Upper lobe of left lung (tissue), 6 donors: ENCODE data around the gene SEC14L5. TPM values are rescaled to one million over a fixed set of nuclear protein-coding genes. Genes with fewer than 3 reads are reported as not detected.
"Not testable (repeated sequence)": the region's sequence is repeated elsewhere in the genome, so short reads cannot be mapped to it uniquely, and the experiment has no call there.

ENCODE experiments used
- ATAC-seq, 2 donors: fragments of 200-7000 bp; cut with Tn5 transposase; one replicate each; pipeline ENCODE4 v1.9.1; 2022; ENCODE audit warnings: mild to moderate bottlenecking in 2 of 2, moderate library complexity in 2 of 2; ENCODE audit not compliant: low FRiP score in 2 of 2
- DNase-seq, 2 donors: peaks; one replicate each; pipeline ENCODE4 v3.0.0-alpha.2; 2019 to 2020
- H3K27ac ChIP-seq, 4 donors: fragments of 200-600 bp; sonication (generic); one replicate each; pipeline ENCODE4 v1.5.1; 2016 to 2019
- H3K27me3 ChIP-seq, 4 donors: fragments of 200-600 bp; sonication (generic); one replicate each; pipeline ENCODE4 v1.5.1; 2017 to 2019
- H3K36me3 ChIP-seq, 4 donors: fragments of 200-600 bp; sonication (generic); one replicate each; pipeline ENCODE4 v1.5.1; 2016 to 2019
- H3K4me1 ChIP-seq, 4 donors: fragments of 200-600 bp; sonication (generic); one replicate each; pipeline ENCODE4 v1.5.1; 2018 to 2019
- H3K4me3 ChIP-seq, 4 donors: fragments of 200-600 bp; sonication (generic); one replicate each; pipeline ENCODE4 v1.5.1; 2017 to 2019; ENCODE audit warnings: mild to moderate bottlenecking in 2 of 4, moderate library complexity in 1 of 4
- H3K9me3 ChIP-seq, 4 donors: fragments of 200-600 bp; sonication (generic); one replicate each; pipeline ENCODE4 v1.5.1; 2018 to 2019
- EP300 ChIP-seq, 4 donors: sonication (generic); formaldehyde crosslinking; IDR thresholded peaks; one replicate each; pipeline ENCODE4 v1.5.1; 2017; ENCODE audit warnings: antibody characterized with exemption in 4 of 4, control low read depth in 2 of 4
- POLR2A ChIP-seq, 4 donors: fragments of 450-650 bp; IDR thresholded peaks; one replicate each; pipeline ENCODE4 v1.5.1; 2016 to 2017; ENCODE audit warnings: antibody characterized with exemption in 4 of 4, mild to moderate bottlenecking in 2 of 4
- POLR2AphosphoS5 ChIP-seq, 2 donors: sonication (generic); formaldehyde crosslinking; IDR thresholded peaks; one replicate each; pipeline ENCODE4 v1.5.1; 2017; ENCODE audit warnings: antibody characterized with exemption in 2 of 2
- WGBS, 2 donors: methylation state at CpG; one replicate each; pipeline ENCODE4 v1.1.5; 2017 to 2018; 5-methylcytosine and 5-hydroxymethylcytosine counted together
- total RNA-seq, 6 donors: library from RNA; depleted of rRNA in 4 of 6; stranded (reverse); fragments of >200 nt in 4 of 6; gene quantifications; one replicate each; pipeline versions ENCODE4 v1.1.0 to v1.2.1, GENCODE V29; 2016 to 2021
- TF ChIP-seq, protein P1 (sequence below), 6 experiments: fragments of 450-650 bp in 4 of 6; fragments of 200-600 bp in 2 of 6; sonication (generic) in 2 of 6; IDR thresholded peaks; one replicate each; pipeline ENCODE4 v1.5.1; 2016 to 2019; ENCODE audit warnings: antibody characterized with exemption in 6 of 6
- donor health status: DM: no; HTN: no; CAD: no; lungs with moderate emphysema.
- donor health status: DM: no; HTN: yes; CAD: no; lungs with severe emphysema.

The SEC14L5 gene
- total RNA-seq, 6 donors from 2014 or later: 0.20 to 1.7 (median 0.49) TPM; not detected in 1

DNA sequence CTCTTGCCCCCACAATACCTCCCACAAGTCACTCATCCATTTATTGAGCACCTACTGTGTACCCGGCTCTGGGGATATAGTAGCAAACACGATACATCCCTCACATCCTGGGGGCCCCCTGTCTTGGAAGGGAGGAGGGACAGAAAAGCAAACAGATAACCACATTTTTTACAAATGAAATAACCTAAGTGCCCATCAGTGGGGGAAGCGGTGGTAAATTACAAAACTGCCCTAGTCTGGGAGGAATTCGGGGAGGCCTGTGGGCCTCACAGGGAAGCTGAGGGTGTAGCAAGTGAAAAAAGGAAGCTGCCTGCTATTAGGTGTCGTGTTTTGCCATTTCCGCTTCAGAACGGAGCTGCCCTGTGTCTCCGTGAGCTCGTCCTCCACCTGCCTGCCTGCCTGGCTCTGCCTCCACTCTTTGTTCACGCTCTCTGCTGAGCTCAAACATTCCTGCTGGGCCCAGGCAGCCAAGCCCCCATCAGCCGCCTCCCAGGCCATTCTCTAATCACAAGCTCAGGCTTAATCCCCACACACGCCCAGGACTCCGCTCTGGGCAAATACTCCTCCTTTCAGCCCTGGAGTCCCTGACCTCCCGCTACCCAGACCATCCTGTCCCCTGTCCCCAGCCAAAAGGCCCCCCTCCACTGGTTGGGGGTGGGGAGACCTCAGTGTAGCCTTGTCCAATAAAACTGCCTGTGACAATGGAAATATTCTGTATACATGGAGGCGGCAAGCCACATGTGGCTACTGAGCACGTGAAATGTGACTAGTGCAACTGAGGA lies 10.2 kb upstream of the SEC14L5 start:
- Histone ChIP-seq H3K36me3 (no peaks in the 10 kb centered on the region), H3K27me3 (no peaks in the 10 kb centered on the region), H3K4me3 (no peak overlapping the region), H3K9me3 (no peaks in the 10 kb centered on the region), H3K4me1 (peaks cover 26 to 32% (median 29%) of the 10 kb centered on the region in 4 donors), H3K27ac (peak overlapping the region in 2 of 4 donors; percentile 26 to 54)
- no peak for TF ChIP-seq EP300 (IDR thresholded peaks at IDR 0.05)
- TF ChIP-seq POLR2A (IDR thresholded peaks at IDR 0.05): no peak
- TF ChIP-seq POLR2AphosphoS5 (IDR thresholded peaks at IDR 0.05): no peak
- TF ChIP-seq, protein P1, sequence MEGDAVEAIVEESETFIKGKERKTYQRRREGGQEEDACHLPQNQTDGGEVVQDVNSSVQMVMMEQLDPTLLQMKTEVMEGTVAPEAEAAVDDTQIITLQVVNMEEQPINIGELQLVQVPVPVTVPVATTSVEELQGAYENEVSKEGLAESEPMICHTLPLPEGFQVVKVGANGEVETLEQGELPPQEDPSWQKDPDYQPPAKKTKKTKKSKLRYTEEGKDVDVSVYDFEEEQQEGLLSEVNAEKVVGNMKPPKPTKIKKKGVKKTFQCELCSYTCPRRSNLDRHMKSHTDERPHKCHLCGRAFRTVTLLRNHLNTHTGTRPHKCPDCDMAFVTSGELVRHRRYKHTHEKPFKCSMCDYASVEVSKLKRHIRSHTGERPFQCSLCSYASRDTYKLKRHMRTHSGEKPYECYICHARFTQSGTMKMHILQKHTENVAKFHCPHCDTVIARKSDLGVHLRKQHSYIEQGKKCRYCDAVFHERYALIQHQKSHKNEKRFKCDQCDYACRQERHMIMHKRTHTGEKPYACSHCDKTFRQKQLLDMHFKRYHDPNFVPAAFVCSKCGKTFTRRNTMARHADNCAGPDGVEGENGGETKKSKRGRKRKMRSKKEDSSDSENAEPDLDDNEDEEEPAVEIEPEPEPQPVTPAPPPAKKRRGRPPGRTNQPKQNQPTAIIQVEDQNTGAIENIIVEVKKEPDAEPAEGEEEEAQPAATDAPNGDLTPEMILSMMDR (IDR thresholded peaks at IDR 0.05): no peak
- no peak for DNase-seq
- 38 to 60% methylated on average over 16 of the region's 16 CpGs for WGBS, 2 donors
- ATAC-seq: no peak

DNA sequence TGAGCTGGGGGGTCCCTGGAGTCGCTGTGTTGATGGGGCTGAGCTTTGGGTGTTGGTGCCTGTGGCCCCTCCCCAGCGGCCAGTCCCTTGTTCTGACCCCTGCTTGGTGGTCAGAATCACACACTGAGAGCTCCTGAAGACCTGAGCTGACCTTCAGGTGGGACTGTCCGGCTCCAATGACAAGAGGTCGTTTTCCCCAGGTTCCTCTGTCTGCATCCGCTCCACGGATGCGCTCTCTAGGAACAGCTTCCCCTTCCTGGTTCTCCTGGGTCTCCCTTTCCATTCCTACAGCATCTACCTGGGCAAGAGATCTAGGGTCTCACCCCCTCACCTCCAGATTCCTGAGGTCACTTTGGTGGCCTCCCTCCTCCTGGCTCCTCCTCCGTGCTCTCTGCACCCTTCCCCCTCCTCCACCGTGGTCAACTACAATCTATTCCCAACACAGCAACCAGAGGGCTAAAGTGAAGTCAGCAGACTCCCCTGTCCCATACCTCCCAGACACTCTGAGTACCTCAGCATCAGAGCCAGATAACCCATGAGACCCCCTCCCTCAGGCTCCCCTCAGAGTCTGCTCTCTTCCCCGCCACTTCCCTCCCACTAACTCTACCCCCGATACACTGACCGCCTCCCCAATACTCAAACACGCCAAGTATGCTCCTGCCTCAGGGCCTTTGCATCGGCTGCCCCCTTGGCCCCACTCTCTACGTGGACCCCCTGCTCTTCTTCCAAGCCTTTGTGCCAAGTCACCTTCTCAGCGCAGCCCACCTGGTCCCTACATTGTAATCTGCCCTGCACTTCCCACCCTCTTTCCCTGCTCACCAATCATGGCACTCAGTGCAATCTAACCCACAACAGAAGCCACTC lies 9.0 kb upstream of the SEC14L5 start:
- DNase-seq: no peak
- Histone ChIP-seq H3K36me3 (no peaks in the 10 kb centered on the region), H3K4me1 (peaks cover 16 to 19% (median 17%) of the 10 kb centered on the region in 4 donors)

DNA sequence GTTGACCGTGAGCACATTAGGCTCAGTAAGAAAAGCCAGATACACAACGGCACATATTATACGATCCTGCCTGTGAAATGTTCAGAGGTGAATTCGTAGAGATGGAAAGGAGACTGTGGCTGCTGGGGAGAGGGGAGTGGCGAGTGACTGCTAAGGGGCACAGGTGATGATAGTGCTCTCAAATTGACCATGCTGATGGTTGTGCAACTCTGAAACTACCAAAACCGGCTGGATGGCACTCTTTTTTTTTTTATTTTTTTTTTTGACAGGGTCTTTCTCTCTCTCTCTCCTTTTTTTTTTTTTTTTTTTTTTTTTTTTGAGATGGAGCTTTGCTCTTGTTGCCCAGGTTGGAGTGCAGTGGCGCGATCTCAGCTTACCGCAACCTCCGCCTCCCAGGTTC lies 8.1 kb upstream of the SEC14L5 start:
- Histone ChIP-seq H3K36me3 (no peaks in the 10 kb centered on the region), H3K4me1 (peaks cover 8 to 11% (median 9%) of the 10 kb centered on the region in 4 donors), H3K27me3 (no peaks in the 10 kb centered on the region), H3K4me3 (no peak overlapping the region), H3K9me3 (no peaks in the 10 kb centered on the region), H3K27ac (no peak overlapping the region)
- DNase-seq: no peak
- TF ChIP-seq POLR2A (IDR thresholded peaks at IDR 0.05): no peak
- no peak for TF ChIP-seq POLR2AphosphoS5 (IDR thresholded peaks at IDR 0.05)
- no peak for TF ChIP-seq EP300 (IDR thresholded peaks at IDR 0.05)
- TF ChIP-seq, protein P1 (IDR thresholded peaks at IDR 0.05): no peak
- ATAC-seq: no peak
- WGBS, 2 donors: 72 to 74% methylated on average over 10 of the region's 10 CpGs

More for the DNA sequence above, 9.0 kb upstream of the SEC14L5 start:
- no peak overlapping the region for H3K4me3 ChIP-seq
- H3K9me3 ChIP-seq: no peaks in the 10 kb centered on the region
- WGBS, 2 donors: 67 to 76% methylated on average over 14 of the region's 16 CpGs
- no peaks in the 10 kb centered on the region for H3K27me3 ChIP-seq
- H3K27ac ChIP-seq: no peak overlapping the region
- TF ChIP-seq POLR2AphosphoS5 (IDR thresholded peaks at IDR 0.05): no peak
- TF ChIP-seq EP300 (IDR thresholded peaks at IDR 0.05): no peak
- no peak for TF ChIP-seq POLR2A (IDR thresholded peaks at IDR 0.05)
- TF ChIP-seq, protein P1 (IDR thresholded peaks at IDR 0.05): no peak
- ATAC-seq: no peak

DNA sequence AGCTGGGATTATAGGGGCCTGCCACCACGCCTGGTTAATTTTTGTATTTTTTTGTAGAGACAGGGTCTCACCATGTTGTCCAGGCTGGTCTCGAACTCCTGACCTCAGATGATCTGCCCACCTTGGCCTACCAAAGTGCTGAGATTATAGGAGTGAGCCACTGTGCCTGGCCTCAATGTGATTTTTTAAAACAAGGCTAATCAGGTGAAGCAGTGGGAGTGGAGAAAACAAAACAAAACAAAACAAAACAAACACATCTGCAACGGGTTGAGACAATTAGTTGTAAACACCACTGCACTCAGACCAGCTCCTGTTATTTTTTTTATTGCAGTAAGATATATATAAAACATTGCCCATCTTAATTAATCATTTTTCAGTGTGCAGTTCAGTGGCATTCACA lies 6.5 kb upstream of the SEC14L5 start:
- ATAC-seq: not testable (repeated sequence)

DNA sequence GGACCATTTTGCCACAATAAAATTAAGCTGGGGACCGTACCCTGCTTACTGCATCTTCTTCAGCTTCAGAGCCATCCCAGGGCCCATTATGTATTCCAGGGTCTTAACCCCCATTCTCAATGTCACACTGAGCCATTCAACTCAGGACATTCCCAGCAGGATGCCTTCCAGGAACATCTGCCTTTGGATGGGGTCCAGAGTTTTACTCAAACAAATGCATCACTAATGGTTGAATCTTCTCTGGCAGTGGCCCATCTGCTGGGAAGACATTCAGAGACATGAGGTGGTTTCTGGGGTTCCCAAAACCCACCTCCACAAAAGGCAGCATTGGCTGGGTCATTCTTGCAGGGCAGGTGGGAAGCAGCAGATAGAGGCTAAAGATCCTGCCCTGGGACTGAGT lies 3.4 kb upstream of the SEC14L5 start:
- no peaks in the 10 kb centered on the region for H3K27me3 ChIP-seq
- H3K27ac ChIP-seq: no peak overlapping the region
- no peaks in the 10 kb centered on the region for H3K36me3 ChIP-seq
- H3K4me1 ChIP-seq: peaks cover 9 to 31% (median 13%) of the 10 kb centered on the region in 4 donors
- TF ChIP-seq EP300 (IDR thresholded peaks at IDR 0.05): no peak
- TF ChIP-seq, protein P1 (IDR thresholded peaks at IDR 0.05): no peak
- TF ChIP-seq POLR2AphosphoS5 (IDR thresholded peaks at IDR 0.05): no peak
- no peak for TF ChIP-seq POLR2A (IDR thresholded peaks at IDR 0.05)
- no peak for ATAC-seq
- H3K4me3 ChIP-seq: no peak overlapping the region
- DNase-seq: no peak
- no peaks in the 10 kb centered on the region for H3K9me3 ChIP-seq
- WGBS, 2 donors: 100% methylated on average over 1 of the region's 1 CpG

More for the DNA sequence above, 6.5 kb upstream of the SEC14L5 start:
- not testable (repeated sequence) for H3K4me3 ChIP-seq, H3K4me1 ChIP-seq, H3K9me3 ChIP-seq, H3K36me3 ChIP-seq, DNase-seq, H3K27me3 ChIP-seq, H3K27ac ChIP-seq
- 69 to 71% methylated on average over 3 of the region's 3 CpGs for WGBS, 2 donors
